ENCODE results near the gene CALN1.

Gene CALN1

DNA sequence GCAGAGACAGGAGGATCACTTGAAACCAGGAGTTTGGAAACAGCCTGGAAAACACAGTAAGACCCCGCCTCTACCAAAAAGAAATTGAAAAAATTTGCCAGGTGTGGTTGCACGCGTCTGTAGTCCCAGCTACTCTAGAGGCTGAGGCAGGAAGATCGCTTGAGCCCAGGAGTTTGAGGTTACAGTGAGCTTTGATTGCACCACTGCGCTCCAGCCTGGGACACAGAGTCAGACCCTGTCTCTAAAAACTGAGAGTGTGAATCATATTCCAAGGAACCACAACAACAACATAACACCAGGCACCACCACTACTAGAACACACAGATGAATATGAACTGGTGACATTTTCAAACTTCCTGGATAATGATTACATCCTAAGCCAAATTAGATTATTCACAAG, 324.2 kb downstream of the CALN1 start:
- H2BK5ac ChIP-seq (ENCODE audit: low read length): no peak overlapping the region
- H3K27ac ChIP-seq (replicated peaks; ENCODE audit: low read length): no peak overlapping the region
- no peaks in the 10 kb centered on the region for H3K4me1 ChIP-seq (ENCODE audit: control insufficient read depth in 2 of 2, insufficient read depth in 1 of 2, low read depth in 1 of 2, low read length in 2 of 2)
- H3K27me3 ChIP-seq (ENCODE audit: control insufficient read depth in 3 of 3, insufficient read depth in 3 of 3, low read depth in 1 of 3, low read length in 3 of 3): no peaks in the 10 kb centered on the region
- H2BK15ac ChIP-seq (ENCODE audit: low read length): no peak overlapping the region
- H2AFZ ChIP-seq (ENCODE audit: low read length): no peak overlapping the region
- no peak overlapping the region for H3K4ac ChIP-seq (ENCODE audit: low read length)
- no peak overlapping the region for H4K8ac ChIP-seq (ENCODE audit: low read depth, low read length)
- no peak overlapping the region for H3K14ac ChIP-seq (ENCODE audit: low read length)
- H3K9me3 ChIP-seq (replicated peaks in 1 of 2; ENCODE audit: control insufficient read depth in 2 of 2, insufficient read depth in 1 of 2, low read depth in 1 of 2, low read length in 2 of 2): peaks cover 0 to 4% of the 10 kb centered on the region in 2 donors
- no peak overlapping the region for H3K4me2 ChIP-seq (ENCODE audit: insufficient read depth, low read length, poor library complexity, severe bottlenecking)
- no peak overlapping the region for H3K18ac ChIP-seq (ENCODE audit: low read length)
- H3K79me1 ChIP-seq (ENCODE audit: low read depth, low read length): no peaks in the 10 kb centered on the region
- no peak overlapping the region for H3K4me3 ChIP-seq (ENCODE audit: low read length in 2 of 2)
- no peak overlapping the region for H2AK5ac ChIP-seq (ENCODE audit: low read depth, low read length)
- no peak overlapping the region for H3K9ac ChIP-seq (ENCODE audit: low read depth, low read length, poor library complexity)
- WGBS, 2 donors (ENCODE audit: extremely low coverage in 2 of 2, insufficient read length in 2 of 2, insufficient replicate concordance in 1 of 2): no CpG with 5 or more reads among the region's 5 CpGs
- H2BK12ac ChIP-seq (ENCODE audit: low read length): no peak overlapping the region
- no peak for DNase-seq (ENCODE audit: low spot score)
- no peaks in the 10 kb centered on the region for H3K36me3 ChIP-seq (replicated peaks in 1 of 2; ENCODE audit: control insufficient read depth in 2 of 2, insufficient read depth in 2 of 2, low read length in 2 of 2)
- no peak overlapping the region for H4K91ac ChIP-seq (ENCODE audit: low read depth, low read length, poor library complexity)
- no peak overlapping the region for H2BK120ac ChIP-seq (ENCODE audit: low read depth, low read length)
- H3K23ac ChIP-seq (ENCODE audit: low read depth, low read length, poor library complexity): no peak overlapping the region

DNA sequence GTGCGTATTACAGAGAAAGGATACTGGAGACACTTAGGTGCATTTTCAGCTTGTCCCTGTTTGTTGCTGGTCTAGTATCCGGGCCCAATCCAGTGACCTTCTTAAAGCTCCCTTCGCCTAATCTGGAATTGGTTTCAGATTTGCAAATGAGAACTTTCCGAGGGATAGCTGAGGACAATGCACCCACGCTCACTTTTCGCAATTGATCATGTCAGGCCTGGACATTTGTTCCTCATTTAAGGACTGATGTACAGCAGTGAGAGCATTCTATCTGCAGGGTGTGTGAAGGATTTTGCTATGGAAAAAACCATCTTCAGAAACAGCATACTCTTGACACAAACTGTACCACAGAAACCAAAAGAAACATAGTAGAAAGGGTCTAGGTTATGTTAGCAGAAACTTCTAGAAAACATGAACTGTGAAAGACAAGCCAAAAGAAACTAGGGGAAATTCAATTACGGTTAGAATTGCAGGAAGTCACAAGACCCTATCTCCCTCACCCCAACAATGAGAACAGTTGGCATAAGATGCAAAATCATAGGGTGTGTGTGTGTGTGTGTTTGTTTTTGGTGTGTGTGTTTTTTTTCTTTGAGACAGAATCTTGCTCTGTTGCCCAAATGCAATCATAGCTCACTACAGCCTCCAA, 331.1 kb downstream of the CALN1 start:
- Histone ChIP-seq H2AFZ (ENCODE audit: low read length) (no peak overlapping the region), H3K4me1 (ENCODE audit: control insufficient read depth in 2 of 2, insufficient read depth in 1 of 2, low read depth in 1 of 2, low read length in 2 of 2) (no peaks in the 10 kb centered on the region), H3K9ac (ENCODE audit: low read depth, low read length, poor library complexity) (no peak overlapping the region), H3K4ac (ENCODE audit: low read length) (no peak overlapping the region), H2BK120ac (ENCODE audit: low read depth, low read length) (no peak overlapping the region), H2BK12ac (ENCODE audit: low read length) (no peak overlapping the region), H3K4me2 (ENCODE audit: insufficient read depth, low read length, poor library complexity, severe bottlenecking) (no peak overlapping the region), H4K8ac (ENCODE audit: low read depth, low read length) (no peak overlapping the region), H3K14ac (ENCODE audit: low read length) (no peak overlapping the region), H4K91ac (ENCODE audit: low read depth, low read length, poor library complexity) (no peak overlapping the region), H3K27ac (replicated peaks; ENCODE audit: low read length) (no peak overlapping the region), H2AK5ac (ENCODE audit: low read depth, low read length) (no peak overlapping the region), H3K36me3 (replicated peaks in 1 of 2; ENCODE audit: control insufficient read depth in 2 of 2, insufficient read depth in 2 of 2, low read length in 2 of 2) (no peaks in the 10 kb centered on the region), H3K4me3 (ENCODE audit: low read length in 2 of 2) (no peak overlapping the region), H3K79me1 (ENCODE audit: low read depth, low read length) (no peaks in the 10 kb centered on the region), H2BK15ac (ENCODE audit: low read length) (no peak overlapping the region), H3K18ac (ENCODE audit: low read length) (no peak overlapping the region), H3K23ac (ENCODE audit: low read depth, low read length, poor library complexity) (no peak overlapping the region), H3K27me3 (ENCODE audit: control insufficient read depth in 3 of 3, insufficient read depth in 3 of 3, low read depth in 1 of 3, low read length in 3 of 3) (no peaks in the 10 kb centered on the region), H3K9me3 (replicated peaks in 1 of 2; ENCODE audit: control insufficient read depth in 2 of 2, insufficient read depth in 1 of 2, low read depth in 1 of 2, low read length in 2 of 2) (peaks cover 0 to 3% of the 10 kb centered on the region in 2 donors), H2BK5ac (ENCODE audit: low read length) (no peak overlapping the region)
- WGBS, 2 donors (ENCODE audit: extremely low coverage in 2 of 2, insufficient read length in 2 of 2, insufficient replicate concordance in 1 of 2): no CpG with 5 or more reads among the region's 7 CpGs
- DNase-seq (ENCODE audit: low spot score): no peak

DNA sequence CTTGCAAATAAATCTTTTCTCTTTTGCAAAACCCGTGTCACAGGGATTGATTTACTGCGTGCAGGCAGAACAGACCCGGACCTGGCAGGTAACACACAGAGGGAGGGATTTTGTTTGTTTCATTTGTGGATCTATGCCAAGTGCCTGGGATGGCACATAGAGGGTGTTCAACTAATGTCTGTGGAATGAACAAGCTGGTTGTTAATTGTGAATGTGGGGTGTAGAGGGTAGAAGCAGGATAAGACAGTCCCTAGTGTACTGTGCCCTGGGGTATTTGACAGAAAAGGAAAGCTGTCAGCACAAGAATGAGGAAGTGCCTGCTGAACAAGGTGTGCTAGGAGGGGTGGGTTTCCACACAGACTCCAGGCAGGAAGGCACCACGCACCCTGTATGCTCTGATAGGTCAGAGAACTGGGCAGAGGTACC, 331.8 kb downstream of the CALN1 start:
- no peak overlapping the region for H2BK12ac ChIP-seq (ENCODE audit: low read length)
- H3K4me2 ChIP-seq (ENCODE audit: insufficient read depth, low read length, poor library complexity, severe bottlenecking): no peak overlapping the region
- no peaks in the 10 kb centered on the region for H3K79me1 ChIP-seq (ENCODE audit: low read depth, low read length)
- H3K4ac ChIP-seq (ENCODE audit: low read length): no peak overlapping the region
- no peak overlapping the region for H2AFZ ChIP-seq (ENCODE audit: low read length)
- no peak overlapping the region for H3K4me3 ChIP-seq (ENCODE audit: low read length in 2 of 2)
- H3K23ac ChIP-seq (ENCODE audit: low read depth, low read length, poor library complexity): no peak overlapping the region
- no peak overlapping the region for H3K9ac ChIP-seq (ENCODE audit: low read depth, low read length, poor library complexity)
- H3K4me1 ChIP-seq (ENCODE audit: control insufficient read depth in 2 of 2, insufficient read depth in 1 of 2, low read depth in 1 of 2, low read length in 2 of 2): no peaks in the 10 kb centered on the region
- no peaks in the 10 kb centered on the region for H3K36me3 ChIP-seq (replicated peaks in 1 of 2; ENCODE audit: control insufficient read depth in 2 of 2, insufficient read depth in 2 of 2, low read length in 2 of 2)
- H2BK120ac ChIP-seq (ENCODE audit: low read depth, low read length): no peak overlapping the region
- H3K14ac ChIP-seq (ENCODE audit: low read length): no peak overlapping the region
- H3K9me3 ChIP-seq (replicated peaks in 1 of 2; ENCODE audit: control insufficient read depth in 2 of 2, insufficient read depth in 1 of 2, low read depth in 1 of 2, low read length in 2 of 2): peaks cover 0 to 3% of the 10 kb centered on the region in 2 donors
- H2BK15ac ChIP-seq (ENCODE audit: low read length): no peak overlapping the region
- H4K91ac ChIP-seq (ENCODE audit: low read depth, low read length, poor library complexity): no peak overlapping the region
- H2AK5ac ChIP-seq (ENCODE audit: low read depth, low read length): no peak overlapping the region
- DNase-seq (ENCODE audit: low spot score): no peak
- H3K18ac ChIP-seq (ENCODE audit: low read length): no peak overlapping the region
- H2BK5ac ChIP-seq (ENCODE audit: low read length): no peak overlapping the region
- H3K27me3 ChIP-seq (ENCODE audit: control insufficient read depth in 3 of 3, insufficient read depth in 3 of 3, low read depth in 1 of 3, low read length in 3 of 3): no peaks in the 10 kb centered on the region
- no CpG with 5 or more reads among the region's 4 CpGs for WGBS, 2 donors (ENCODE audit: extremely low coverage in 2 of 2, insufficient read length in 2 of 2, insufficient replicate concordance in 1 of 2)
- no peak overlapping the region for H4K8ac ChIP-seq (ENCODE audit: low read depth, low read length)
- no peak overlapping the region for H3K27ac ChIP-seq (replicated peaks; ENCODE audit: low read length)

DNA sequence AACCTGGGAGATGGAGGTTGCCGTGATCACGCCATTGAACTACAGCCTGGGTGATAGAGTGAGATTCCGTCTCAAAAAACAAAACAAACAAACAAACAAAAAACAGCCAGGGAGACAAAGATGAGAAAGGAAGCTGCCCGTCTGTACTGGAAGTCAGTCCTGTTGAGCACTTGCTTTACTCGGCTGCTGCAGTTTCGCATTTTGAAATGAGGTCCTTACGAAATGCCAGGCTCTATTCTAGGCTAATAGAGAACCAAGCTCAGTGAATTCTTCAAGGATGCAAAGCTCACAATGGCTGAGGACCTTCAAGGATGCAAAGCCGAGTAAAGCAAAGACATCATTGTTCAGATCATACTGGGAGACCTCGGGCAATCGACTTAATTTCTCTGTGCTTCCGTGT, 333.3 kb downstream of the CALN1 start:
- H2AK5ac ChIP-seq (ENCODE audit: low read depth, low read length): no peak overlapping the region
- no peaks in the 10 kb centered on the region for H3K27me3 ChIP-seq (ENCODE audit: control insufficient read depth in 3 of 3, insufficient read depth in 3 of 3, low read depth in 1 of 3, low read length in 3 of 3)
- no peak overlapping the region for H2BK120ac ChIP-seq (ENCODE audit: low read depth, low read length)
- no peak overlapping the region for H4K8ac ChIP-seq (ENCODE audit: low read depth, low read length)
- no peak overlapping the region for H3K9ac ChIP-seq (ENCODE audit: low read depth, low read length, poor library complexity)
- H3K79me1 ChIP-seq (ENCODE audit: low read depth, low read length): no peaks in the 10 kb centered on the region
- H3K27ac ChIP-seq (replicated peaks; ENCODE audit: low read length): no peak overlapping the region
- H2BK12ac ChIP-seq (ENCODE audit: low read length): no peak overlapping the region
- no peak overlapping the region for H2BK5ac ChIP-seq (ENCODE audit: low read length)
- no peak overlapping the region for H3K18ac ChIP-seq (ENCODE audit: low read length)
- no peaks in the 10 kb centered on the region for H3K36me3 ChIP-seq (replicated peaks in 1 of 2; ENCODE audit: control insufficient read depth in 2 of 2, insufficient read depth in 2 of 2, low read length in 2 of 2)
- H2BK15ac ChIP-seq (ENCODE audit: low read length): no peak overlapping the region
- no peak overlapping the region for H3K4me3 ChIP-seq (ENCODE audit: low read length in 2 of 2)
- H3K4ac ChIP-seq (ENCODE audit: low read length): no peak overlapping the region
- DNase-seq (ENCODE audit: low spot score): no peak
- WGBS, 2 donors (ENCODE audit: extremely low coverage in 2 of 2, insufficient read length in 2 of 2, insufficient replicate concordance in 1 of 2): no CpG with 5 or more reads among the region's 11 CpGs
- H3K4me1 ChIP-seq (ENCODE audit: control insufficient read depth in 2 of 2, insufficient read depth in 1 of 2, low read depth in 1 of 2, low read length in 2 of 2): no peaks in the 10 kb centered on the region
- H3K14ac ChIP-seq (ENCODE audit: low read length): no peak overlapping the region
- H3K23ac ChIP-seq (ENCODE audit: low read depth, low read length, poor library complexity): no peak overlapping the region
- H2AFZ ChIP-seq (ENCODE audit: low read length): no peak overlapping the region
- H3K9me3 ChIP-seq (replicated peaks in 1 of 2; ENCODE audit: control insufficient read depth in 2 of 2, insufficient read depth in 1 of 2, low read depth in 1 of 2, low read length in 2 of 2): peaks cover 0 to 1% of the 10 kb centered on the region in 2 donors
- H3K4me2 ChIP-seq (ENCODE audit: insufficient read depth, low read length, poor library complexity, severe bottlenecking): no peak overlapping the region
- no peak overlapping the region for H4K91ac ChIP-seq (ENCODE audit: low read depth, low read length, poor library complexity)
